ENCODE measurements around the gene EGLN2. TPM values are rescaled to one million over a fixed set of nuclear protein-coding genes. Genes with fewer than 3 reads are reported as not detected.
"Not testable (repeated sequence)": the region's sequence is repeated elsewhere in the genome, so short reads cannot be mapped to it uniquely, and the experiment has no call there.

EGLN2 gene
- total and polyA plus RNA-seq, 5 experiments from 2014 or later = 104 to 243 (median 214) TPM

DNA sequence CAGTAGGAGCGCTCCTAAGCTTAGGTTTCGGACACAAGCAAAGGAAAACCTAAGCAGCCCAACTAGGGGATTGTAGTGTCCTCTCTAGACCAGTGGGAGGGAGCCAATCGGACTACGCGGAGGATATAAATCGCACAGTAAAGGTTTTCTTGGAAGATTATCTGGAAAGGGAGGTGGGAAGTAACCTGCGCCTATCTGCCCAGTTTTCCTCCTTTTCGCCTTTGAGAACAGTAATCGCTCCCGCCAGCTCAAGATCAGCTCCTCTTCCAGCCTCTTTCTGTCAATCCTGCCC, 21.4 kb upstream of the EGLN2 start:
- Mint-ChIP-seq H3K27ac (peak overlapping the region; percentile 89 to 100 (median 98)), H3K4me3 (peak overlapping the region; percentile 88 to 97 (median 94)), H3K36me3 (peaks cover 0 to 23% (median 5%) of the 10 kb centered on the region in 3 donors), H3K27me3 (peaks cover 0 to 2% (median 0%) of the 10 kb centered on the region in 5 donors), H3K4me1 (peaks cover 28 to 45% (median 42%) of the 10 kb centered on the region in 4 donors), H3K9me3 (no peaks in the 10 kb centered on the region)
- POLR2A ChIA-PET = interaction anchor here (0.6 to 6.4 kb wide), 30 partner anchors 8 to 572 kb away, joined by 3 to 301 read pairs (median 5); partner anchors contain the start of genes ACTMAP, C19orf47, COQ8B and EGLN2
- DNase-seq = no peak
- no peak for ATAC-seq

DNA sequence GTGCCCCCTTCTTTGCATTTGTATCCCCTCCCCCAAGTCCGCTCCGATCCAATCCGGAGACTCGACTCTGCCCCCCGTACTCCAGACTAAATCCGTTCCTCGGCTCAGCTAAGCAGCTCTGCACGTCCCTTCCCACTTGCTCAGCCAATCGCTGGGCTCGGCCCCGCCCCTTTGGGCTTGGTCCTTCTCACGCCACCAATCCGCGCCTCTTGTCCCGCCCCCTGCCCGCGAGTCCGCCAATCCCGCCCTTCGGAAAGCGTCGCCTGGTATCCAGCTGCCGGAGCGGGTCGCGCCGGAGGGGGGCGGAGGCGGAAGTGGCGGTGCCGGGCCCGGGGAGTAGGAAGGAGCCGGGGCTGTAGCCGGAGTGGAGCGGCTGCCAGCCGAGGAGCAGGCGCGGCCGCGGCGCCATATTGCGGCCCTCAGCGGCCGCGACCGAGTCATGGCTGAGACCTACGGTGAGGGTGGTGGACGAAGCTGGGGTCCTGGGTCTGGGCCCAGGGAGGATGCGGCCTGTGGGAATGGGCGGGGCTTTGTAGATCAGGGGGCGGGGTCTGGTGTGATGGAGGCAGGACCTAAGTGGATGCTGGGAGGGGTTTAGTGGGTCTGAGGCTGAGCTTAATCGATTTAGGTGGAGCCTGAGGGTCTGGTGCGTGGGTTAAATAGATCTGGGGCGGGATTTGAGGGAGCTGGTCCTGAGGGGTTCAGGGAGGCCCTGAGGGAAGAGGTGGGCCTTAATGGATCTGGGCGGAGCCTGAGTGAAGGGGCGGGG, 20.9 kb upstream of the EGLN2 start, which contains the start of gene RAB4B:
TSS of gene RAB4B (plus strand) at position 311 of the 769 bp plus-strand sequence. CDS start at position 440, 129 bp downstream.
- Mint-ChIP-seq H3K4me3 (peak within 1 kb of the TSS; percentile 88 to 97 (median 94)), H3K36me3 (peaks cover 0 to 24% (median 5%) of the 10 kb centered on the region in 3 donors), H3K9me3 (no peaks in the 10 kb centered on the region), H3K27ac (peak within 1 kb of the TSS; percentile 89 to 100 (median 98)), H3K4me1 (peaks cover 28 to 44% (median 42%) of the 10 kb centered on the region in 4 donors), H3K27me3 (peaks cover 0 to 2% (median 0%) of the 10 kb centered on the region in 5 donors)
- ATAC-seq = peak; percentile 85 to 86
- peak; percentile 99 to 100 (median 100) for DNase-seq
- POLR2A ChIA-PET = interaction anchor here (0.6 to 6.4 kb wide), 30 partner anchors 9 to 524 kb away, joined by 3 to 301 read pairs (median 6); partner anchors contain the start of genes ACTMAP, C19orf47, COQ8B and EGLN2

DNA sequence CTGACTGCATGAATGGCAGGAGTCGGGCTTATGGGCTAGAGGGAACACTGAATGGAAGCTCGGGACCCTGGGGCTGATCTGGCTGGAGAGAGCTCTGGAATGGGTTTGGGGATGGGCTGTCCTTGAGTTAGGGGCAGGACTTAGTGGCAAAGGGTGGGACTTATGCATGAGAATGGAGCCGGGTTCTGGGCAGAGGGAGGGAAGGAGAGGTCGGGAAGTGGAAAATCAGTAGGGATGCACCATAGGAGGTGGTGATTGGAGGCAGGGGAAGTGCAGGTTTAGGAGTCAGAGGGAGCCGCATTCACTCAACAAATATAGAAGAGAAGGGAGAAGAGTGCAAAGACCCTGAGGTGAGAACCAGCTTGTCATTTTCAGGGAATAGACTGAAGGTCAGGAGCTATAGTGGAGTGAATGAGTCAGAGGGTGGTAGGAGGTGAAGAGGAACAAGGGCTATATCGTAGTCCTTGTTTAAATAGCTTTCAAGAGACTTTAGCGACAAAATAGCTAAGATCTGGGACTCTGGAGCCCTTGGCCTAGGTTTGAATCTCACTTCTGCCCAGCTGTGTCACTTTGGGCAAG, 20.2 kb upstream of the EGLN2 start:
- ATAC-seq (no peak), DNase-seq (no peak)
- POLR2A ChIA-PET = interaction anchor here (0.6 to 6.4 kb wide), 24 partner anchors 9 to 485 kb away, joined by 3 to 301 read pairs (median 8); partner anchors contain the start of genes ACTMAP, C19orf47, COQ8B and EGLN2
- Mint-ChIP-seq H3K36me3 (peaks cover 0 to 28% (median 5%) of the 10 kb centered on the region in 3 donors), H3K4me1 (peaks cover 30 to 46% (median 43%) of the 10 kb centered on the region in 4 donors), H3K27me3 (peaks cover 0 to 2% (median 0%) of the 10 kb centered on the region in 5 donors), H3K27ac (peak overlapping the region; percentile 89 to 100 (median 98)), H3K4me3 (peak overlapping the region; percentile 88 to 97 (median 94)), H3K9me3 (no peaks in the 10 kb centered on the region)

DNA sequence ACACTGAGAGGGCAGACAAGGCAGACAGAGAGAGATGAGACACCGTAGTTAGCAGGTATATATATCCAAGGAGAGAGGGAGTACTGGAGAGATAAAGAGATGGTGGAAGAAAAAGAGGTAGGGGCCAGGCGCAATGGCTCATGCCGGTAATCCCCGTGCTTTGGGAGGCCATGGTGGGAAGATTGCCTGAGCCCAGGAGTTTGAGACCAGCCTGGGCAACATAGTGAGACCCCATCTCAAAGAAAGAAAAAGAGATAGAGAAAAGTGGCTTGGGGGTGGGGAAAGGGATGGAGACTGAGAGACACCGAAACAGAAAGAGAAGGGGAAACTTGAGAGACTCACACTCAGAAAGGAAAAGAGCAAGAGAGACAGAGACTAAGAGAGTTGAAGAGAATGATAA, 18.4 kb upstream of the EGLN2 start:
- Mint-ChIP-seq H3K27ac (peak overlapping the region in 8 of 10 donors; percentile 24 to 80 (median 66)), H3K27me3 (peaks cover 0 to 2% (median 0%) of the 10 kb centered on the region in 5 donors), H3K4me1 (peaks cover 31 to 45% (median 42%) of the 10 kb centered on the region in 4 donors), H3K36me3 (peaks cover 0 to 36% (median 5%) of the 10 kb centered on the region in 3 donors), H3K9me3 (no peaks in the 10 kb centered on the region), H3K4me3 (peak overlapping the region in 2 of 10 donors; percentile 0 to 4)
- ATAC-seq (no peak), DNase-seq (no peak)
- POLR2A ChIA-PET = interaction anchor here (6.4 kb wide), 1 partner anchor 21 kb away, joined by 301 read pairs; the partner anchor contains the start of gene EGLN2

DNA sequence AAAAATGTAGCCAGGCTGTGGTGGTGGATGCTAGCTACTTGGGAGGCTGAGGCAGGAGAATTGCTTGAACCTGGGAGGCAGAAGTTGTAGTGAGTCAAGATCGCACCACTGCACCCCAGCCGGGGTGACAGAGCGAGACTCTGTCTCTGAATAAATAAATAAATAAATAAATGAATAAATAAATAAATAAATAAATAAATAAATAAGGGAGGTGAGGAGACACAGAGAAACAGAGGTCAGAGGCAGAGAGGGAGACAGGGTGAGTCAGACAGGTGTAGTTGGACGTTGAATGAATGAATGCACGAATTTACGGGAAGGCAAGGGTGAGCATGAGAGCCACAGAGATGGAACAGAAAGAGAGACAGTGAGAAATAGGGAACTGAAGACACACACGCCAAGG, 17.9 kb upstream of the EGLN2 start:
- no peak for DNase-seq
- peak overlapping the region in 3 of 10 donors; percentile 35 to 58 (median 53) for H3K27ac Mint-ChIP-seq
- peaks cover 0 to 36% (median 5%) of the 10 kb centered on the region in 3 donors for H3K36me3 Mint-ChIP-seq
- peaks cover 31 to 44% (median 41%) of the 10 kb centered on the region in 4 donors for H3K4me1 Mint-ChIP-seq
- no peaks in the 10 kb centered on the region for H3K9me3 Mint-ChIP-seq
- POLR2A ChIA-PET = interaction anchor here (0.7 to 1.2 kb wide), 2 partner anchors 12 to 42 kb away, joined by 4 to 5 read pairs; no protein-coding TSS in a partner anchor
- ATAC-seq = no peak
- H3K4me3 Mint-ChIP-seq = no peak overlapping the region
- peaks cover 0 to 2% (median 0%) of the 10 kb centered on the region in 5 donors for H3K27me3 Mint-ChIP-seq

DNA sequence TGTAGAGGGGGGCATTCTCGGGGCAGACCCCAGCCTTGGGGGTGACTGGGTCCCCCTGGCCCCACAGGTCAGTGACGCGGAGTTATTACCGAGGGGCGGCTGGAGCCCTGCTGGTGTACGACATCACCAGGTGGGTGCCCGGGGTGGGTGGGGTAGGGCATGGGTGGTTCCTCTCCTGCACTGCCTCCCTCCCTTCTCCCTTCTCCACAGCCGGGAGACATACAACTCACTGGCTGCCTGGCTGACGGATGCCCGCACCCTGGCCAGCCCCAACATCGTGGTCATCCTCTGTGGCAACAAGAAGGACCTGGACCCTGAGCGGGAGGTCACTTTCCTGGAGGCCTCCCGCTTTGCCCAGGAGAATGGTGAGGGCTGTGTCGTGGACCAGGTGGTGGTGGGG, 15.3 kb upstream of the EGLN2 start:
- H3K4me1 Mint-ChIP-seq = peaks cover 22 to 30% (median 23%) of the 10 kb centered on the region in 4 donors
- H3K27me3 Mint-ChIP-seq = no peaks in the 10 kb centered on the region
- H3K27ac Mint-ChIP-seq = no peak overlapping the region
- H3K36me3 Mint-ChIP-seq = peaks cover 0 to 49% (median 5%) of the 10 kb centered on the region in 3 donors
- ATAC-seq (no peak), DNase-seq (no peak)
- H3K4me3 Mint-ChIP-seq = no peak overlapping the region
- H3K9me3 Mint-ChIP-seq = no peaks in the 10 kb centered on the region
- POLR2A ChIA-PET = interaction anchor here (1.0 kb wide), 2 partner anchors 15 to 27 kb away, joined by 3 read pairs; partner anchors contain the start of gene EGLN2

DNA sequence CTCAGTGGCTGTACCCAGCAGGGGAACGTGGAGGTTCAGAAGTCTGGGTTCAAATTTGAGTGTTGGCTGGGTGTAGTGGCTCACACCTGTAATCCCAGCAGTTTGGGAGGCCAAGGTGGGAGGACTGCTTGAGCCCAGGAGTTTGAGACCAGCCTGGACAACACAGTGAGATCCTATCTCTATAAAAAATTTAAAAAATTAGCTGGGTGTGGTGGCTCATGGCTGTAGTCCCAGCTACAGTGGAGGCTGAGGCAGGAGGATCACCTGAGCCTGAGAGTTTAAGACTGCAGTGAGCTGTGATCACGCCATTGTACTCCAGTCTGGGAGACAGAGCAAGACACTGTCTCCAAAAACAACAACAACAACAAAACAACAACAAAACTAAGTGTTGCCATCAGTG, 14.8 kb upstream of the EGLN2 start:
- H3K9me3 Mint-ChIP-seq, ATAC-seq, DNase-seq, H3K27ac Mint-ChIP-seq, H3K4me3 Mint-ChIP-seq, H3K27me3 Mint-ChIP-seq: not testable (repeated sequence)
- POLR2A ChIA-PET = interaction anchor here (1.0 kb wide), 2 partner anchors 15 to 28 kb away, joined by 3 read pairs; partner anchors contain the start of gene EGLN2
- Mint-ChIP-seq H3K36me3 (peaks cover 0 to 52% (median 5%) of the 10 kb centered on the region in 3 donors), H3K4me1 (peaks cover 18 to 26% (median 20%) of the 10 kb centered on the region in 4 donors)

DNA sequence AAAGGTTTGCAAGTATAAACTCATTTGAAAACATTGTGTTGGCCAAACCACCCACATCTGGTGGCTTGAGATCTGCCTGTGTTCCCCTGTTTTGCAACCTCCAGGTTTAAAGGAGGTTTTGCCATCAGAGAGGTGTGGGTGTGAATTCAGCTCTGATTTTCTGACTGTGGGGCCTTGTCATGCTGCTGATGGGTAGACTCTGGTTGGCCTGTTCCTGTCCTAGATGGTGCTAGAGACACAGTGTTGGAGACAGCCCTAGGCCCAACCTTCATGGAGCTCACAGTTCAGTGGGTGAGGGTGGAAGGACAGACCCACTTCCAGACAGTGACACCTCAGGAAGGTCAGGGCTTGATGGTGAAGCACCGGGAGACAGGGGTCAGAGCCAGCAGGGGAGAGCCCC, 13.5 kb upstream of the EGLN2 start:
- DNase-seq (no peak), ATAC-seq (no peak)
- H3K9me3 Mint-ChIP-seq = no peaks in the 10 kb centered on the region
- no peak overlapping the region for H3K4me3 Mint-ChIP-seq
- H3K27me3 Mint-ChIP-seq = no peaks in the 10 kb centered on the region
- peaks cover 0 to 56% (median 11%) of the 10 kb centered on the region in 3 donors for H3K36me3 Mint-ChIP-seq
- H3K27ac Mint-ChIP-seq = peak overlapping the region in 3 of 10 donors; percentile 34 to 68 (median 41)
- POLR2A ChIA-PET = interaction anchor here (2.4 kb wide), 1 partner anchor 11 kb away, joined by 10 read pairs; no protein-coding TSS in a partner anchor
- H3K4me1 Mint-ChIP-seq = peaks cover 10 to 19% (median 16%) of the 10 kb centered on the region in 4 donors

DNA sequence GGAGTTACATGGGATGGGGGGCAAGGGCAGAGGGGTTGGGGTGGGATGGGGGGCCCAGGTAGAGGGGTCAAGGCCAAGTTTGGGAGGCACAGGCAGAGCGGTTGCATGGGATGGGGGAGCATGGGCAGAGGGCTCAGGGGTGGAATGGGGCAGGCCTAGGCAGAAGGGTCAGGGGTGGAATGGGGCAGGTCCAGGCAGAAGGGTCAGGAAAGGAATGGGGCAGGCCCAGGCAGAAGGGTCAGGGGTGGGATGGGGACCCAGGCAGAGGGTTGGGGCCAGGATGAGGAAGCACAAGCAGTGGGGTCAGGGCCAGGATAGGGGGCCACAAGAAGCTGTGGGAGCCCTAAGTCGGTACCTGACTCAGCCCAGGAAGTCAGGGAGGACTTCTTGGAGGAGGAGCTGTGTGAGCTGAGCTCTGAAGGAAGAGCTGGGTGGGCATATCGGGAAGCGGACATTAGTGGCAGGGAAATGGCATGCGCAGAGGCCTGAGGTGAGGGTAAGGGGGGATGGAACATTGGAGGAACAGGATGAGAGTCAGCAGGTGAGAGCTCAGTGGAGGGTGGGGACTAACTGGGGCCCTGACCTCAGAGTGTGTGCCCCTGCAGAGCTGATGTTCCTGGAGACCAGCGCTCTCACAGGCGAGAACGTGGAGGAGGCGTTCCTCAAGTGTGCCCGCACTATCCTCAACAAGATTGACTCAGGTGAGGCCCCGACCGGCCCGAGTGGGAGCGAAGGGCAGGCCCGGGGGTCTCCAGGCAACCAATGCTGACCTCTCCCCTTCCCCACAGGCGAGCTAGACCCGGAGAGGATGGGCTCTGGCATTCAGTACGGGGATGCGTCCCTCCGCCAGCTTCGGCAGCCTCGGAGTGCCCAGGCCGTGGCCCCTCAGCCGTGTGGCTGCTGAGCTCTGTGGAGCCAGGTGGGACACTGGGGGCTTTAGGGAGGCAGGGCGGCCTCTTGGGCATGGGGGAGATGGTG, 12.6 kb upstream of the EGLN2 start:
- H3K9me3 Mint-ChIP-seq = no peaks in the 10 kb centered on the region
- H3K27ac Mint-ChIP-seq = peak overlapping the region in 2 of 10 donors; percentile 29 to 59
- H3K4me3 Mint-ChIP-seq = no peak overlapping the region
- DNase-seq = no peak
- no peaks in the 10 kb centered on the region for H3K27me3 Mint-ChIP-seq
- H3K4me1 Mint-ChIP-seq = peaks cover 8 to 16% (median 11%) of the 10 kb centered on the region in 4 donors
- no peak for ATAC-seq
- peaks cover 0 to 58% (median 13%) of the 10 kb centered on the region in 3 donors for H3K36me3 Mint-ChIP-seq
- POLR2A ChIA-PET = interaction anchor here (0.9 to 2.8 kb wide), 4 partner anchors 8 to 33 kb away, joined by 3 to 20 read pairs (median 6); partner anchors contain the start of gene RAB4B

DNA sequence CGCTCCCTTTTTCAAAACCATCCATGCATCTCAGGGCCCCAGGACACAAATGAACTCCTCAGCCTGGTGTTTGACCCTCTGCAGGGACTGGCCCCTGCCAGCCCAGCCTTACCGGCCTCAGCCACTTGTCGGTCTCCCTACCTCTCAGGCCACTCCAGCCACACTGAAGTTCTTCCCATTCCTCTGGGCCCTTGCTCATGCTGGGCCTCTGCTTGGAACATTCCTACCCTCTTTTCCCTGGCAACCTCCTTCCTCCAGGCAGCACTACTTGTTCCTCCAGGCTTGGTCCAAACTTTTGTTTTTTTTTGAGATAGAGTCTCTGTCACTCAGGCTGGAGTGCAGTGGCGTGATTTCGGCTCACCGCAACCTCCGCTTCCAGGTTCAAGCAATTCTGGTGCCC, 7.6 kb upstream of the EGLN2 start:
- H3K4me1 Mint-ChIP-seq = peaks cover 6 to 21% (median 13%) of the 10 kb centered on the region in 4 donors
- H3K9me3 Mint-ChIP-seq = no peaks in the 10 kb centered on the region
- DNase-seq = no peak
- H3K27me3 Mint-ChIP-seq = no peaks in the 10 kb centered on the region
- H3K27ac Mint-ChIP-seq = peak overlapping the region in 6 of 10 donors; percentile 38 to 76 (median 62)
- no peak overlapping the region for H3K4me3 Mint-ChIP-seq
- POLR2A ChIA-PET = interaction anchor here (0.6 to 2.5 kb wide), 2 partner anchors 13 to 147 kb away, joined by 5 to 15 read pairs; partner anchors contain the start of gene RAB4B
- ATAC-seq = no peak
- peaks cover 0 to 47% (median 11%) of the 10 kb centered on the region in 3 donors for H3K36me3 Mint-ChIP-seq

DNA sequence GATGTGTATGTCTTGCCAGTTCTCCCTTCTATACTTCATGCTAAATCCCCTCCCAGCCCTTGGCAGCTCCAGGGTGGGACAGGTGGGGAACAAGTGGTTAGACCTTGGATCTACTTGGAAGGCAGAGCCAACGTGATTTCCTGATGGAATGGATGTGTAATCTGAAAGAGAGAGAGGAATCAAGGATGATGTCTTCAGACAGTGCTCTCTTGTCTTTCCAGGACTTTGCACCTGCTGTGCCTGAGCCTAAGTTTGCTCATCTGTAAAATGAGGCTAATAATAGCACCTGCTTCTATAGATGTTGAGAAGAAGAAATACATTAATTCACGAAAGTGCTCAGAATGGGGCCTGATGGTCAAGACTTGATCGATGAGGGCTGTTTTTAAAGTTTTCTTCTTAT, 7.0 kb upstream of the EGLN2 start:
- POLR2A ChIA-PET = interaction anchor here (2.5 kb wide), 1 partner anchor 14 kb away, joined by 15 read pairs; the partner anchor contains the start of gene RAB4B
- H3K9me3 Mint-ChIP-seq = no peaks in the 10 kb centered on the region
- no peak for DNase-seq
- H3K36me3 Mint-ChIP-seq = peaks cover 0 to 45% (median 11%) of the 10 kb centered on the region in 3 donors
- no peak overlapping the region for H3K4me3 Mint-ChIP-seq
- no peak for ATAC-seq
- H3K27me3 Mint-ChIP-seq = no peaks in the 10 kb centered on the region
- peaks cover 6 to 25% (median 15%) of the 10 kb centered on the region in 4 donors for H3K4me1 Mint-ChIP-seq
- H3K27ac Mint-ChIP-seq = peak overlapping the region in 8 of 10 donors; percentile 53 to 79 (median 63)

All from naive thymus-derived CD8-positive, alpha-beta T cell (primary cell).